ENCODE data around the gene PARD3. TPM values are rescaled to one million over a fixed set of nuclear protein-coding genes. Genes with fewer than 3 reads are reported as not detected.
A peak's percentile ranks its signal among the peaks of the same experiment; 100 is the strongest.

Gene PARD3
- total RNA-seq, 2 donors from 2014 or later, result 36.1 to 48.5 TPM

- intact Hi-C loops (cut with DNase I), result no loop called here
- 94 to 96% methylated on average over 2 of the region's 2 CpGs for WGBS, 2 donors
- no peak for DNase-seq
Observed at GRCh38 chr10:34593374-34593890, 221.7 kb downstream of the PARD3 start.

GRCh38 chr10:34590793-34591192 is 224.3 kb downstream of the PARD3 start:
- ATAC-seq, result peak; percentile 64
- DNase-seq, result peak; percentile 21 to 47 (median 31)
- TF ChIP-seq CTCF (IDR thresholded peaks at IDR 0.05), result no peak
- no peak for TF ChIP-seq POLR2A (IDR thresholded peaks at IDR 0.05)
- H3K9me3 ChIP-seq, result no peaks in the 10 kb centered on the region
- H3K36me3 ChIP-seq (replicated peaks in 1 of 2; ENCODE audit: insufficient read depth in 1 of 2, low read depth in 2 of 2), result no peaks in the 10 kb centered on the region
- peaks cover 12% of the 10 kb centered on the region for H3K4me1 ChIP-seq
- H3K27ac ChIP-seq, result no peak overlapping the region
- WGBS, 2 donors, result 69 to 70% methylated on average over 5 of the region's 5 CpGs
- H3K4me3 ChIP-seq, result no peak overlapping the region
- H3K27me3 ChIP-seq, result no peaks in the 10 kb centered on the region
- intact Hi-C loops (cut with DNase I), result no loop called here

More at GRCh38 chr10:34593374-34593890, 221.7 kb downstream of the PARD3 start:
- no peak for TF ChIP-seq CTCF (IDR thresholded peaks at IDR 0.05)
- Histone ChIP-seq H3K4me1 (peaks cover 12% of the 10 kb centered on the region), H3K4me3 (no peak overlapping the region), H3K27me3 (no peaks in the 10 kb centered on the region), H3K27ac (no peak overlapping the region), H3K9me3 (no peaks in the 10 kb centered on the region), H3K36me3 (replicated peaks in 1 of 2; ENCODE audit: insufficient read depth in 1 of 2, low read depth in 2 of 2) (no peaks in the 10 kb centered on the region)
- ATAC-seq, result no peak

GRCh38 chr10:34589275-34589674 is 225.8 kb downstream of the PARD3 start:
- Histone ChIP-seq H3K4me1 (peaks cover 20% of the 10 kb centered on the region), H3K36me3 (replicated peaks in 1 of 2; ENCODE audit: insufficient read depth in 1 of 2, low read depth in 2 of 2) (no peaks in the 10 kb centered on the region), H3K27ac (no peak overlapping the region), H3K27me3 (no peaks in the 10 kb centered on the region), H3K9me3 (no peaks in the 10 kb centered on the region), H3K4me3 (no peak overlapping the region)
- TF ChIP-seq CTCF (IDR thresholded peaks at IDR 0.05), result no peak
- TF ChIP-seq POLR2A (IDR thresholded peaks at IDR 0.05), result no peak
- DNase-seq (no peak), ATAC-seq (no peak)
- intact Hi-C loops (cut with DNase I), result no loop called here
- WGBS, 2 donors, result 93 to 97% methylated on average over 3 of the region's 3 CpGs

GRCh38 chr10:34587680-34588019 is 227.4 kb downstream of the PARD3 start:
- peaks cover 26% of the 10 kb centered on the region for H3K4me1 ChIP-seq
- DNase-seq, result no peak
- H3K27me3 ChIP-seq, result no peaks in the 10 kb centered on the region
- no peaks in the 10 kb centered on the region for H3K36me3 ChIP-seq (replicated peaks in 1 of 2; ENCODE audit: insufficient read depth in 1 of 2, low read depth in 2 of 2)
- intact Hi-C loops (cut with DNase I), result no loop called here
- no peak overlapping the region for H3K27ac ChIP-seq
- ATAC-seq, result no peak
- TF ChIP-seq CTCF (IDR thresholded peaks at IDR 0.05) (no peak), POLR2A (IDR thresholded peaks at IDR 0.05) (no peak)
- no peaks in the 10 kb centered on the region for H3K9me3 ChIP-seq
- WGBS, 2 donors, result 87 to 92% methylated on average over 6 of the region's 6 CpGs
- H3K4me3 ChIP-seq, result no peak overlapping the region

GRCh38 chr10:34587002-34587679 is 228.0 kb downstream of the PARD3 start:
- 97 to 98% methylated on average over 4 of the region's 4 CpGs for WGBS, 2 donors
- TF ChIP-seq CTCF (IDR thresholded peaks at IDR 0.05) (no peak), POLR2A (IDR thresholded peaks at IDR 0.05) (no peak)
- Histone ChIP-seq H3K27me3 (no peaks in the 10 kb centered on the region), H3K36me3 (replicated peaks in 1 of 2; ENCODE audit: insufficient read depth in 1 of 2, low read depth in 2 of 2) (no peaks in the 10 kb centered on the region), H3K4me1 (peaks cover 31% of the 10 kb centered on the region), H3K4me3 (no peak overlapping the region), H3K9me3 (no peaks in the 10 kb centered on the region), H3K27ac (no peak overlapping the region)
- ATAC-seq (no peak), DNase-seq (no peak)
- intact Hi-C loops (cut with DNase I), result no loop called here
